H1 (cell line): Measurements from ENCODE around the gene TIMP1. TPM values are rescaled to one million over a fixed set of nuclear protein-coding genes. Genes with fewer than 3 reads are reported as not detected.

Experiments
- CTCF ChIA-PET: fragments of 300-600 bp; sonication (Branson Sonifier 250); formaldehyde crosslinking; loops from one replicate; lab custom pipeline; 2021; ENCODE audit not compliant: partially characterized antibody; lab: Charles Lee
- POLR2A ChIA-PET: fragments of 300-600 bp; sonication (Branson Sonifier 250); formaldehyde crosslinking; loops from one replicate; lab custom pipeline; 2021; ENCODE audit warnings: inconsistent platforms; ENCODE audit not compliant: partially characterized antibody; lab: Charles Lee
- DNase-seq, 2 experiments: peaks; one replicate each; pipeline versions ENCODE4 v3.0.0 to v3.0.0-alpha.2; 2010 to 2022; ENCODE audit warnings: low spot score in 2 of 2, low read depth in 1 of 2, mixed read lengths in 1 of 2
- FAIRE-seq: peaks from 2 replicates; lab custom pipeline; 2011; peaks lifted over from hg19 to GRCh38; lab: Jason Lieb, UNC
- H2AFZ ChIP-seq: 2 replicates; pipeline ENCODE4 v1.8.1; 2012; ENCODE audit warnings: low read length, inconsistent platforms
- H2AK5ac ChIP-seq: 2 replicates; pipeline ENCODE4 v1.6.1; 2013; ENCODE audit warnings: low read depth, low read length
- H2BK120ac ChIP-seq: replicated peaks from 2 replicates; pipeline ENCODE3; 2013; ENCODE audit warnings: low read depth, low read length, inconsistent platforms
- H2BK12ac ChIP-seq: 2 replicates; pipeline ENCODE4 v1.6.1; 2013; ENCODE audit warnings: low read depth, low read length
- H2BK15ac ChIP-seq: 2 replicates; pipeline ENCODE4 v1.6.1; 2013; ENCODE audit warnings: low read length
- H2BK20ac ChIP-seq: 2 replicates; pipeline ENCODE4 v1.6.1; 2013; ENCODE audit warnings: low read length
- H2BK5ac ChIP-seq: 2 replicates; pipeline ENCODE4 v1.6.1; 2013; ENCODE audit warnings: low read depth, low read length
- H3K14ac ChIP-seq: 2 replicates; pipeline ENCODE4 v1.6.1; 2013; ENCODE audit warnings: inconsistent platforms; ENCODE audit not compliant: insufficient read length
- H3K18ac ChIP-seq: 2 replicates; pipeline ENCODE4 v1.6.1; 2013; ENCODE audit warnings: low read length; ENCODE audit errors: extremely low read depth
- H3K23ac ChIP-seq: 2 replicates; pipeline ENCODE4 v1.6.1; 2013; ENCODE audit warnings: inconsistent platforms; ENCODE audit not compliant: insufficient read length
- H3K23me2 ChIP-seq: 2 replicates; pipeline ENCODE4 v1.6.1; 2013; ENCODE audit warnings: low read depth, low read length
- H3K27ac ChIP-seq: 2 replicates; pipeline ENCODE4 v1.6.1; 2011; ENCODE audit warnings: low read depth, low read length, inconsistent platforms
- H3K27me3 ChIP-seq, 4 experiments: replicated peaks in 1 of 4; 1 replicate in 1 of 4; 2 replicates in 3 of 4; pipeline versions ENCODE4 v1.6.1 to v1.8.1; 2011 to 2013; ENCODE audit warnings: low read length in 3 of 4, mild to moderate bottlenecking in 3 of 4, inconsistent platforms in 2 of 4, mixed read lengths in 2 of 4, moderate library complexity in 1 of 4; ENCODE audit not compliant: control insufficient read depth in 3 of 4, insufficient read depth in 3 of 4; ENCODE audit errors: extremely low read depth in 1 of 4
- H3K36me3 ChIP-seq, 4 experiments: 2 replicates each; pipeline versions ENCODE4 v1.6.1 to v1.8.1; 2011 to 2013; ENCODE audit warnings: mild to moderate bottlenecking in 4 of 4, low read length in 3 of 4, moderate library complexity in 2 of 4, control low read depth in 1 of 4, inconsistent platforms in 1 of 4; ENCODE audit not compliant: insufficient read depth in 4 of 4, control insufficient read depth in 2 of 4
- H3K4ac ChIP-seq: replicated peaks from 2 replicates; pipeline ENCODE3; 2013; ENCODE audit warnings: low read length, low read depth, mixed read lengths, inconsistent platforms; ENCODE audit not compliant: insufficient read length
- H3K4me1 ChIP-seq, 4 experiments: replicated peaks in 1 of 4; 1 replicate in 1 of 4; 2 replicates in 3 of 4; pipeline versions ENCODE4 v1.6.1 to v1.8.1; 2011 to 2013; ENCODE audit warnings: low read length in 3 of 4, inconsistent platforms in 2 of 4, mixed read lengths in 1 of 4; ENCODE audit not compliant: insufficient read depth in 4 of 4, control insufficient read depth in 3 of 4
- H3K4me2 ChIP-seq, 2 experiments: 2 replicates each; pipeline versions ENCODE4 v1.6.1 to v1.8.1; 2011 to 2013; ENCODE audit warnings: low read depth in 2 of 2, low read length in 2 of 2, control low read depth in 1 of 2, inconsistent platforms in 1 of 2, mild to moderate bottlenecking in 1 of 2; ENCODE audit not compliant: insufficient read depth in 1 of 2
- H3K4me3 ChIP-seq, 4 experiments: fragments of 200-600, 300-600 bp in 1 of 4; sonication (generic), shearing (Covaris generic), sonication (Bioruptor Twin) in 1 of 4; 2 replicates each; pipeline versions ENCODE4 v1.5.1 to v1.8.1; 2011 to 2016; ENCODE audit warnings: low read length in 4 of 4, low read depth in 3 of 4, control low read depth in 2 of 4, inconsistent platforms in 2 of 4, mild to moderate bottlenecking in 2 of 4, mixed read lengths in 1 of 4, moderate library complexity in 1 of 4; ENCODE audit not compliant: insufficient read depth in 2 of 4; ENCODE audit errors: extremely low read depth in 1 of 4
- H3K56ac ChIP-seq: replicated peaks from 2 replicates; pipeline ENCODE3; 2013; ENCODE audit warnings: low read depth, mild to moderate bottlenecking, mixed read lengths, low read length, inconsistent platforms; ENCODE audit not compliant: insufficient read length
- H3K79me1 ChIP-seq: 2 replicates; pipeline ENCODE4 v1.6.1; 2013; ENCODE audit warnings: low read depth, low read length, control low read depth
- H3K79me2 ChIP-seq, 2 experiments: 2 replicates each; pipeline versions ENCODE4 v1.6.1 to v1.8.1; 2012 to 2013; ENCODE audit warnings: low read length in 2 of 2, mild to moderate bottlenecking in 2 of 2, inconsistent platforms in 1 of 2; ENCODE audit not compliant: insufficient read depth in 2 of 2, control insufficient read depth in 1 of 2
- H3K9ac ChIP-seq, 4 experiments: replicated peaks in 1 of 4; 1 replicate in 1 of 4; 2 replicates in 3 of 4; pipeline versions ENCODE4 v1.6.1 to v1.8.1; 2011 to 2013; ENCODE audit warnings: low read depth in 3 of 4, low read length in 3 of 4, control low read depth in 2 of 4, mild to moderate bottlenecking in 2 of 4, moderate library complexity in 2 of 4, inconsistent platforms in 1 of 4; ENCODE audit errors: extremely low read depth in 1 of 4
- H3K9me3 ChIP-seq, 2 experiments: 2 replicates each; pipeline versions ENCODE4 v1.6.1 to v1.8.1; 2012 to 2013; ENCODE audit warnings: mild to moderate bottlenecking in 2 of 2, moderate library complexity in 2 of 2, control low read depth in 1 of 2, inconsistent platforms in 1 of 2, low read depth in 1 of 2, low read length in 1 of 2, mixed read lengths in 1 of 2; ENCODE audit not compliant: insufficient read depth in 2 of 2
- H4K20me1 ChIP-seq, 2 experiments: replicated peaks in 1 of 2; 2 replicates each; pipeline versions ENCODE3 to v1.8.1; 2011 to 2013; ENCODE audit warnings: inconsistent platforms in 2 of 2, low read length in 2 of 2, mild to moderate bottlenecking in 1 of 2; ENCODE audit not compliant: insufficient read depth in 2 of 2, control insufficient read depth in 1 of 2
- H4K5ac ChIP-seq: 2 replicates; pipeline ENCODE4 v1.6.1; 2013; ENCODE audit warnings: low read length, low read depth, mixed read lengths, inconsistent platforms; ENCODE audit not compliant: insufficient read length
- H4K8ac ChIP-seq: 2 replicates; pipeline ENCODE4 v1.8.0; 2013; ENCODE audit warnings: mild to moderate bottlenecking, moderate library complexity, low read length, inconsistent platforms; ENCODE audit not compliant: insufficient read depth; ENCODE audit errors: extremely low read depth
- H4K91ac ChIP-seq: replicated peaks from 2 replicates; pipeline ENCODE3; 2013; ENCODE audit warnings: low read length, mixed read lengths, inconsistent platforms; ENCODE audit not compliant: insufficient read length
- E2F6 ChIP-seq: IDR thresholded peaks from 2 replicates; pipeline ENCODE4 v1.6.1; 2012; ENCODE audit warnings: inconsistent platforms
- RAD21 ChIP-seq, 2 experiments: IDR thresholded peaks in 1 of 2; conservative IDR thresholded peaks in 1 of 2; 2 replicates each; pipeline ENCODE4 v1.6.1; 2011; ENCODE audit warnings: low read depth in 2 of 2, low read length in 2 of 2, improper control_type of control experiment in 1 of 2, inconsistent platforms in 1 of 2, mild to moderate bottlenecking in 1 of 2, moderate library complexity in 1 of 2
- SP1 ChIP-seq: IDR thresholded peaks from 2 replicates; pipeline ENCODE4 v1.6.1; 2011; ENCODE audit warnings: low read depth, low read length
- SP2 ChIP-seq: IDR thresholded peaks from 2 replicates; pipeline ENCODE4 v1.6.1; 2012; ENCODE audit warnings: mild to moderate bottlenecking, low read length, inconsistent platforms
- TAF1 ChIP-seq: IDR thresholded peaks from 2 replicates; pipeline ENCODE4 v1.6.1; 2011; ENCODE audit warnings: mild to moderate bottlenecking, low read depth, low read length
- USF2 ChIP-seq: IDR thresholded peaks from 2 replicates; pipeline ENCODE4 v1.6.1; 2011; ENCODE audit warnings: low read length, improper control_type of control experiment
- YY1 ChIP-seq: IDR thresholded peaks from 2 replicates; pipeline ENCODE4 v1.6.1; 2011; ENCODE audit warnings: low read depth, mild to moderate bottlenecking, low read length
- WGBS, 2 experiments: shearing (Covaris generic) in 1 of 2; methylation state at CpG; one replicate each; pipeline versions ENCODE4 v1.1.6 to v1.1.7; 2013 to 2015; ENCODE audit warnings: low lambda C conversion rate in 2 of 2, mixed read lengths in 2 of 2, inconsistent platforms in 1 of 2, low coverage in 1 of 2, missing lambda C conversion rate in 1 of 2; ENCODE audit not compliant: insufficient replicate concordance in 2 of 2, insufficient coverage in 1 of 2, insufficient read length in 1 of 2; ENCODE audit errors: extremely low coverage in 1 of 2, missing lambda C conversion rate in 1 of 2; 5-methylcytosine and 5-hydroxymethylcytosine counted together
- polyA plus RNA-seq, 7 experiments: library from polyadenylated mRNA; depleted of rRNA in 3 of 7; stranded (reverse) in 5 of 7; unstranded in 2 of 7; fragments of >200 nt in 5 of 7; fragments of 200-250 nt in 2 of 7; gene quantifications; 1 replicate in 5 of 7; 2 replicates in 1 of 7; 4 replicates in 1 of 7; pipeline versions ENCODE4 v1.2.1 to v1.2.3, GENCODE V29; 2011 to 2013; ENCODE audit warnings: missing spikeins in 2 of 7, mixed read lengths in 2 of 7
- total RNA-seq: library from RNA; stranded (reverse); fragmentation: NEBNext Ultra II Directional; extraction: Animal tissue kit (Norgen Biotek cat#: 25700); gene quantifications from 2 replicates; pipeline ENCODE4 v1.2.1, GENCODE V29; 2021

Gene TIMP1
- total and polyA plus RNA-seq, 2 of the 8 experiments (the other 6 are each of a cell fraction or from before 2014, with no cell fraction given) = 58.6 to 142 TPM

GRCh38 chrX:47623540-47624027 is 41.3 kb downstream of the TIMP1 start:
- Histone ChIP-seq H2BK120ac (no peak overlapping the region), H4K8ac (no peak overlapping the region), H3K9me3 (no peaks in the 10 kb centered on the region), H4K20me1 (peaks cover 0 to 1% of the 10 kb centered on the region in 2 experiments), H2AK5ac (no peak overlapping the region), H3K27ac (no peak overlapping the region), H3K9ac (no peak overlapping the region), H4K5ac (no peak overlapping the region), H2BK15ac (no peak overlapping the region), H3K18ac (no peak overlapping the region)
- WGBS, 2 experiments = 5% methylated on average over 21 of the region's 35 CpGs; no CpG with 5 or more reads in 1 of the 2 experiments
- CTCF ChIA-PET = interaction anchor here (0.6 to 1.6 kb wide), 7 partner anchors 13 to 100 kb away, joined by 3 to 7 read pairs (median 4); partner anchors contain the start of gene TIMP1
- FAIRE-seq = peak; percentile 93
- DNase-seq = peak; percentile 73 to 76
- TF ChIP-seq E2F6 = peak; percentile 33; the same call in 1 of the 2 replicates
- peak; percentile 82 for TF ChIP-seq SP1
- no peak for TF ChIP-seq YY1
- TF ChIP-seq TAF1 = 0 out of 2 replicates have a peak, but pooled peaks have one; percentile 39
- peak; percentile 33; the same call in 1 of the 2 replicates for TF ChIP-seq SP2
- peak in 1 of 2 experiments; percentile 1; a peak in 1 of 4 replicates for TF ChIP-seq RAD21 (IDR thresholded peaks at IDR 0.05 in 1 of 2, conservative IDR thresholded peaks at IDR 0.05 in 1 of 2; ENCODE audit: low read depth in 2 of 2, low read length in 2 of 2)
- TF ChIP-seq USF2 = no peak
- TF ChIP-seq, all 59 proteins: peak for 5
- Histone ChIP-seq H3K4me1 (peaks cover 3 to 7% (median 5%) of the 10 kb centered on the region in 4 experiments), H3K27me3 (no peaks in the 10 kb centered on the region), H3K79me2 (no peaks in the 10 kb centered on the region), H3K56ac (no peak overlapping the region), H2BK5ac (no peak overlapping the region), H3K36me3 (no peaks in the 10 kb centered on the region), H3K23me2 (no peaks in the 10 kb centered on the region; the same call in 1 of the 2 replicates), H3K4me3 (peak overlapping the region; percentile 14 to 55 (median 22); a peak in 6 of 8 replicates), H4K91ac (no peak overlapping the region), H3K23ac (no peak overlapping the region), H2BK20ac (no peak overlapping the region), H3K14ac (no peak overlapping the region), H2BK12ac (no peak overlapping the region), H3K4ac (no peak overlapping the region), H2AFZ (peak overlapping the region; percentile 85; the same call in 1 of the 2 replicates), H3K4me2 (peak overlapping the region; percentile 59 to 63), H3K79me1 (no peaks in the 10 kb centered on the region)
- POLR2A ChIA-PET = interaction anchor here (0.5 to 2.1 kb wide), 9 partner anchors 11 to 205 kb away, joined by 3 to 7 read pairs (median 3); partner anchors contain the start of gene TIMP1
